ENCODE data around the gene APCDD1L.
"Not testable (repeated sequence)": the region's sequence is repeated elsewhere in the genome, so short reads cannot be mapped to it uniquely, and the experiment has no call there.

The APCDD1L gene

GRCh38 chr20:58434326-58434725 is 80.9 kb downstream of the APCDD1L start:
- TF ChIP-seq SUZ12 (IDR thresholded peaks at IDR 0.05; ENCODE audit: extremely low read depth, insufficient read depth, insufficient read length): no peak
- no peak for TF ChIP-seq ZNF274 (IDR thresholded peaks at IDR 0.05; ENCODE audit: low read depth, low read length)
- TF ChIP-seq YY1 (IDR thresholded peaks at IDR 0.05; ENCODE audit: insufficient read depth, insufficient read length): no peak
- no peak for DNase-seq (ENCODE audit: low read depth, low spot score)
- H3K27me3 ChIP-seq (ENCODE audit: insufficient read depth, insufficient read length): no peaks in the 10 kb centered on the region
- no peaks in the 10 kb centered on the region for H3K9me3 ChIP-seq (ENCODE audit: insufficient read depth, low read length)
- H3K36me3 ChIP-seq (ENCODE audit: insufficient read depth, insufficient read length, low read length): peaks cover 23% of the 10 kb centered on the region
- no peak overlapping the region for H3K9ac ChIP-seq (ENCODE audit: insufficient read length, low read depth)
- H3K4me3 ChIP-seq (ENCODE audit: insufficient read length, low read depth): no peak overlapping the region
- H3K4me1 ChIP-seq (ENCODE audit: insufficient read depth, insufficient read length): no peaks in the 10 kb centered on the region

GRCh38 chr20:58433759-58434158 is 81.4 kb downstream of the APCDD1L start:
- H3K4me1 ChIP-seq (ENCODE audit: insufficient read depth, insufficient read length): no peaks in the 10 kb centered on the region
- TF ChIP-seq SUZ12 (IDR thresholded peaks at IDR 0.05; ENCODE audit: extremely low read depth, insufficient read depth, insufficient read length): no peak
- TF ChIP-seq YY1 (IDR thresholded peaks at IDR 0.05; ENCODE audit: insufficient read depth, insufficient read length): no peak
- no peak for TF ChIP-seq ZNF274 (IDR thresholded peaks at IDR 0.05; ENCODE audit: low read depth, low read length)
- H3K4me3 ChIP-seq (ENCODE audit: insufficient read length, low read depth): no peak overlapping the region
- H3K9ac ChIP-seq (ENCODE audit: insufficient read length, low read depth): no peak overlapping the region
- DNase-seq (ENCODE audit: low read depth, low spot score): no peak
- no peaks in the 10 kb centered on the region for H3K9me3 ChIP-seq (ENCODE audit: insufficient read depth, low read length)
- H3K27me3 ChIP-seq (ENCODE audit: insufficient read depth, insufficient read length): no peaks in the 10 kb centered on the region
- H3K36me3 ChIP-seq (ENCODE audit: insufficient read depth, insufficient read length, low read length): peaks cover 22% of the 10 kb centered on the region

GRCh38 chr20:58433029-58433647 is 82.1 kb downstream of the APCDD1L start:
- H3K9ac ChIP-seq (ENCODE audit: insufficient read length, low read depth): no peak overlapping the region
- H3K9me3 ChIP-seq (ENCODE audit: insufficient read depth, low read length): no peaks in the 10 kb centered on the region
- H3K4me1 ChIP-seq (ENCODE audit: insufficient read depth, insufficient read length): no peaks in the 10 kb centered on the region
- no peak overlapping the region for H3K4me3 ChIP-seq (ENCODE audit: insufficient read length, low read depth)
- no peaks in the 10 kb centered on the region for H3K27me3 ChIP-seq (ENCODE audit: insufficient read depth, insufficient read length)
- H3K36me3 ChIP-seq (ENCODE audit: insufficient read depth, insufficient read length, low read length): peaks cover 17% of the 10 kb centered on the region
- DNase-seq (ENCODE audit: low read depth, low spot score): no peak
- TF ChIP-seq SUZ12 (IDR thresholded peaks at IDR 0.05; ENCODE audit: extremely low read depth, insufficient read depth, insufficient read length) (no peak), YY1 (IDR thresholded peaks at IDR 0.05; ENCODE audit: insufficient read depth, insufficient read length) (no peak), ZNF274 (IDR thresholded peaks at IDR 0.05; ENCODE audit: low read depth, low read length) (no peak)

- no peaks in the 10 kb centered on the region for H3K27me3 ChIP-seq (ENCODE audit: insufficient read depth, insufficient read length)
- DNase-seq (ENCODE audit: low read depth, low spot score): no peak
- H3K9me3 ChIP-seq (ENCODE audit: insufficient read depth, low read length): peaks cover 5% of the 10 kb centered on the region
- no peak for TF ChIP-seq SUZ12 (IDR thresholded peaks at IDR 0.05; ENCODE audit: extremely low read depth, insufficient read depth, insufficient read length)
- TF ChIP-seq YY1 (IDR thresholded peaks at IDR 0.05; ENCODE audit: insufficient read depth, insufficient read length): no peak
- TF ChIP-seq ZNF274 (IDR thresholded peaks at IDR 0.05; ENCODE audit: low read depth, low read length): no peak
- H3K4me1 ChIP-seq (ENCODE audit: insufficient read depth, insufficient read length): no peaks in the 10 kb centered on the region
- H3K4me3 ChIP-seq (ENCODE audit: insufficient read length, low read depth): no peak overlapping the region
- H3K36me3 ChIP-seq (ENCODE audit: insufficient read depth, insufficient read length, low read length): peaks cover 14% of the 10 kb centered on the region
- H3K9ac ChIP-seq (ENCODE audit: insufficient read length, low read depth): no peak overlapping the region
These were observed 82.8 kb downstream of the APCDD1L start for GRCh38 chr20:58432186-58432954.

- Histone ChIP-seq H3K27me3 (ENCODE audit: insufficient read depth, insufficient read length) (no peaks in the 10 kb centered on the region), H3K4me1 (ENCODE audit: insufficient read depth, insufficient read length) (no peaks in the 10 kb centered on the region), H3K9me3 (ENCODE audit: insufficient read depth, low read length) (peaks cover 18% of the 10 kb centered on the region), H3K36me3 (ENCODE audit: insufficient read depth, insufficient read length, low read length) (peaks cover 22% of the 10 kb centered on the region), H3K4me3 (ENCODE audit: insufficient read length, low read depth) (no peak overlapping the region), H3K9ac (ENCODE audit: insufficient read length, low read depth) (no peak overlapping the region)
- TF ChIP-seq ZNF274 (IDR thresholded peaks at IDR 0.05; ENCODE audit: low read depth, low read length): no peak
- no peak for TF ChIP-seq YY1 (IDR thresholded peaks at IDR 0.05; ENCODE audit: insufficient read depth, insufficient read length)
- TF ChIP-seq SUZ12 (IDR thresholded peaks at IDR 0.05; ENCODE audit: extremely low read depth, insufficient read depth, insufficient read length): no peak
- no peak for DNase-seq (ENCODE audit: low read depth, low spot score)
These were observed 84.1 kb downstream of the APCDD1L start for GRCh38 chr20:58431134-58431533.

GRCh38 chr20:58429303-58429702 is 85.9 kb downstream of the APCDD1L start:
- peaks cover 20% of the 10 kb centered on the region for H3K9me3 ChIP-seq (ENCODE audit: insufficient read depth, low read length)
- no peaks in the 10 kb centered on the region for H3K27me3 ChIP-seq (ENCODE audit: insufficient read depth, insufficient read length)
- no peak for DNase-seq (ENCODE audit: low read depth, low spot score)
- no peaks in the 10 kb centered on the region for H3K4me1 ChIP-seq (ENCODE audit: insufficient read depth, insufficient read length)
- peaks cover 30% of the 10 kb centered on the region for H3K36me3 ChIP-seq (ENCODE audit: insufficient read depth, insufficient read length, low read length)
- H3K9ac ChIP-seq (ENCODE audit: insufficient read length, low read depth): no peak overlapping the region
- TF ChIP-seq YY1 (IDR thresholded peaks at IDR 0.05; ENCODE audit: insufficient read depth, insufficient read length) (no peak), SUZ12 (IDR thresholded peaks at IDR 0.05; ENCODE audit: extremely low read depth, insufficient read depth, insufficient read length) (no peak), ZNF274 (IDR thresholded peaks at IDR 0.05; ENCODE audit: low read depth, low read length) (no peak)
- no peak overlapping the region for H3K4me3 ChIP-seq (ENCODE audit: insufficient read length, low read depth)

GRCh38 chr20:58428364-58428763 is 86.8 kb downstream of the APCDD1L start:
- Histone ChIP-seq H3K36me3 (ENCODE audit: insufficient read depth, insufficient read length, low read length) (peaks cover 37% of the 10 kb centered on the region), H3K9me3 (ENCODE audit: insufficient read depth, low read length) (peaks cover 20% of the 10 kb centered on the region), H3K4me3 (ENCODE audit: insufficient read length, low read depth) (no peak overlapping the region), H3K4me1 (ENCODE audit: insufficient read depth, insufficient read length) (peaks cover 2% of the 10 kb centered on the region), H3K27me3 (ENCODE audit: insufficient read depth, insufficient read length) (no peaks in the 10 kb centered on the region), H3K9ac (ENCODE audit: insufficient read length, low read depth) (no peak overlapping the region)
- TF ChIP-seq YY1 (IDR thresholded peaks at IDR 0.05; ENCODE audit: insufficient read depth, insufficient read length) (no peak), SUZ12 (IDR thresholded peaks at IDR 0.05; ENCODE audit: extremely low read depth, insufficient read depth, insufficient read length) (no peak), ZNF274 (IDR thresholded peaks at IDR 0.05; ENCODE audit: low read depth, low read length) (no peak)
- no peak for DNase-seq (ENCODE audit: low read depth, low spot score)

- not testable (repeated sequence) for H3K4me3 ChIP-seq (ENCODE audit: insufficient read length, low read depth); H3K9ac ChIP-seq (ENCODE audit: insufficient read length, low read depth); DNase-seq (ENCODE audit: low read depth, low spot score); H3K4me1 ChIP-seq (ENCODE audit: insufficient read depth, insufficient read length); H3K27me3 ChIP-seq (ENCODE audit: insufficient read depth, insufficient read length)
- Histone ChIP-seq H3K9me3 (ENCODE audit: insufficient read depth, low read length) (peaks cover 20% of the 10 kb centered on the region), H3K36me3 (ENCODE audit: insufficient read depth, insufficient read length, low read length) (peaks cover 38% of the 10 kb centered on the region)
These were observed 87.6 kb downstream of the APCDD1L start for GRCh38 chr20:58427571-58427970.
